ENCODE results near the gene PARD3.

- TF ChIP-seq, protein P1, sequence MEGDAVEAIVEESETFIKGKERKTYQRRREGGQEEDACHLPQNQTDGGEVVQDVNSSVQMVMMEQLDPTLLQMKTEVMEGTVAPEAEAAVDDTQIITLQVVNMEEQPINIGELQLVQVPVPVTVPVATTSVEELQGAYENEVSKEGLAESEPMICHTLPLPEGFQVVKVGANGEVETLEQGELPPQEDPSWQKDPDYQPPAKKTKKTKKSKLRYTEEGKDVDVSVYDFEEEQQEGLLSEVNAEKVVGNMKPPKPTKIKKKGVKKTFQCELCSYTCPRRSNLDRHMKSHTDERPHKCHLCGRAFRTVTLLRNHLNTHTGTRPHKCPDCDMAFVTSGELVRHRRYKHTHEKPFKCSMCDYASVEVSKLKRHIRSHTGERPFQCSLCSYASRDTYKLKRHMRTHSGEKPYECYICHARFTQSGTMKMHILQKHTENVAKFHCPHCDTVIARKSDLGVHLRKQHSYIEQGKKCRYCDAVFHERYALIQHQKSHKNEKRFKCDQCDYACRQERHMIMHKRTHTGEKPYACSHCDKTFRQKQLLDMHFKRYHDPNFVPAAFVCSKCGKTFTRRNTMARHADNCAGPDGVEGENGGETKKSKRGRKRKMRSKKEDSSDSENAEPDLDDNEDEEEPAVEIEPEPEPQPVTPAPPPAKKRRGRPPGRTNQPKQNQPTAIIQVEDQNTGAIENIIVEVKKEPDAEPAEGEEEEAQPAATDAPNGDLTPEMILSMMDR (conservative IDR thresholded peaks at IDR 0.05; ENCODE audit: low read length), result no peak
- no peak for TF ChIP-seq EZH2phosphoT487 (IDR thresholded peaks at IDR 0.05; ENCODE audit: borderline replicate concordance)
These were observed 187.4 kb downstream of the PARD3 start for GRCh38 chr10:34627741-34628140.

Measured in Loucy (cell line).